ENCODE data around the gene CARD10. TPM values are rescaled to one million over a fixed set of nuclear protein-coding genes. Genes with fewer than 3 reads are reported as not detected.
A peak's percentile ranks its signal among the peaks of the same experiment; 100 is the strongest.

The CARD10 gene
- total and polyA plus RNA-seq, 2 of the 13 experiments (the other 11 are each of a cell fraction or from before 2014, with no cell fraction given) = 35.2 to 55.8 TPM

DNA sequence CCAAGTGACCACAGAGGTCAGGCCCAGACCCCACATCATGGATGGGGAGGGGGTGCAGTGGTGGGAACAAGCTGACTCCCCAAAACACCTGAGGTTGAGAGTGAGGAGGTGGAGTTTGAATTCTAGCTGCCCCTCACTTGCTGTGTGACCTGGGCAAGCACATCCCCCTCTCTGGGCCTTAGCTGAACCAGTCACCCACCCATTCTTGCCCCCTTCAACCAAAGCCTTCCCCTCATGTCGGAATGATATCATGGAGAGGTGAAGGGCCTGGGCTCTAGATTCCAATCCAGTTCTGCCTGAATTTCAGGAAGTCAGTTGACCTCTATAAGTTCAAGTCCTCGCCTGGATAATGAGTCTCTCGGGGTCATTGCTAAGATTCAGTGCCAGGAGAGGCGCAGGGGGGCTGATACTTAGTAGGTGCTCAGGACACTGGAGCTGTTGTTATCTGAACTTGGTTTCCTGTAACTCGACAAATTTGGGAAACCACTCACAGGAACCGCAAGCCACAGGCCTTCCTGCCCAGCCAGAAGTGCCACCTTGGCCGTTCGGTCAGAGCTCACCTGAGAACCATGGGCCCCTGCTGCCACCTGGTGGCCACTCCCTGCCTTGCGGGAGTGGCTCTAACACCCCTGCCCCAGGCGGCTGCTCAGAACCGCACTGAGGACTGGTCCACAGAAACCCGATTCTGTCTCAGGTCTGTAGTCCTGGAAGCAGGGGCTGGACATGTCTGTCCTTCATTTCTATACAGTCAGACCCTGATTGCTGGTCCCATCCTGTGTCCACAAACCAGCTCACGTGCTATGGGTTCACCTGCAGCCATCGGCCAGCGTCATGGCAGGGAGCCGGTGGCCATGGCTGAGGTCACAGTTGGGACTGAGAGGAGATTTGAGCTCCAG lies 47.9 kb upstream of the CARD10 start (continued):
- TF ChIP-seq DMTF1 (CRISPR knock-in tag; IDR thresholded peaks at IDR 0.05) (no peak), FOXC1 (CRISPR knock-in tag; IDR thresholded peaks at IDR 0.05; ENCODE audit: borderline replicate concordance) (no peak; the same call in 1 of the 2 replicates), NCOR1 (IDR thresholded peaks at IDR 0.05; ENCODE audit: borderline replicate concordance, low read length) (no peak), CAMTA2 (CRISPR knock-in tag; IDR thresholded peaks at IDR 0.05; ENCODE audit: borderline replicate concordance) (no peak), KMT2B (CRISPR knock-in tag; IDR thresholded peaks at IDR 0.05) (no peak), FOXO1 (CRISPR knock-in tag; IDR thresholded peaks at IDR 0.05) (peak; percentile 52; the same call in 1 of the 2 replicates), ZNF772 (CRISPR knock-in tag; IDR thresholded peaks at IDR 0.05) (0 out of 2 replicates have a peak, but pooled peaks have one; percentile 23), JARID2 (CRISPR knock-in tag; IDR thresholded peaks at IDR 0.05; ENCODE audit: insufficient replicate concordance) (no peak), CREB1 (IDR thresholded peaks at IDR 0.05) (no peak), CREB1 (CRISPR knock-in tag; IDR thresholded peaks at IDR 0.05) (no peak), ZNF543 (CRISPR knock-in tag; IDR thresholded peaks at IDR 0.05) (no peak), ZNF230 (CRISPR knock-in tag; IDR thresholded peaks at IDR 0.05) (no peak), MYNN (CRISPR knock-in tag; IDR thresholded peaks at IDR 0.05; ENCODE audit: low read depth) (no peak), ZNF280D (CRISPR knock-in tag; IDR thresholded peaks at IDR 0.05) (no peak), ZNF225 (CRISPR knock-in tag; IDR thresholded peaks at IDR 0.05) (0 out of 2 replicates have a peak, but pooled peaks have one; percentile 27), NR0B2 (CRISPR knock-in tag; IDR thresholded peaks at IDR 0.05) (no peak), HNF4G (IDR thresholded peaks at IDR 0.05; ENCODE audit: borderline replicate concordance, low read depth, low read length) (no peak), HNF4G (CRISPR knock-in tag; IDR thresholded peaks at IDR 0.05; ENCODE audit: borderline replicate concordance, low read depth) (no peak), CCAR2 (optimal IDR thresholded peaks at IDR 0.05; ENCODE audit: low read depth, low read length) (no peak), NR3C1 (CRISPR knock-in tag; IDR thresholded peaks at IDR 0.05) (no peak)

Data from HepG2 (cell line).